HepG2 (cell line): Measurements from ENCODE around the gene NPB. TPM values are rescaled to one million over a fixed set of nuclear protein-coding genes. Genes with fewer than 3 reads are reported as not detected.

Source experiments
- FOXA1 ChIP-seq, 2 experiments: fragments of 450-650 bp in 1 of 2; sonication (generic) in 1 of 2; formaldehyde crosslinking in 1 of 2; IDR thresholded peaks; 2 replicates each; pipeline versions ENCODE4 v1.4.0 to v1.6.1; 2016 to 2020; ENCODE audit warnings: missing genetic modification reagents in 1 of 2
- ISL2 ChIP-seq: sonication (generic); formaldehyde crosslinking; IDR thresholded peaks from 2 replicates; pipeline ENCODE4 v1.5.0; 2020; ENCODE audit warnings: missing genetic modification reagents
- MLXIP ChIP-seq: sonication (generic); formaldehyde crosslinking; IDR thresholded peaks from 2 replicates; pipeline ENCODE4 v1.9.0; 2021; ENCODE audit warnings: missing genetic modification reagents, borderline replicate concordance
- SMYD3 ChIP-seq: sonication (generic); formaldehyde crosslinking; IDR thresholded peaks from 2 replicates; pipeline ENCODE4 v1.8.1; 2023; ENCODE audit warnings: mild to moderate bottlenecking, missing genetic modification reagents
- SNAPC4 ChIP-seq: sonication (generic); formaldehyde crosslinking; IDR thresholded peaks from 2 replicates; pipeline ENCODE4 v1.4.0; 2020; ENCODE audit warnings: mild to moderate bottlenecking, missing genetic modification reagents
- STAG1 ChIP-seq: sonication (generic); formaldehyde crosslinking; IDR thresholded peaks from 2 replicates; pipeline ENCODE4 v1.4.0; 2020; ENCODE audit warnings: missing genetic modification reagents
- ZFP1 ChIP-seq: IDR thresholded peaks from 2 replicates; pipeline ENCODE4 v1.6.1; 2016
- ZNF275 ChIP-seq: sonication (generic); formaldehyde crosslinking; IDR thresholded peaks from 2 replicates; pipeline ENCODE4 v1.8.0; 2022; ENCODE audit warnings: missing genetic modification reagents, mild to moderate bottlenecking, inconsistent platforms, borderline replicate concordance
- ZNF441 ChIP-seq: sonication (generic); formaldehyde crosslinking; IDR thresholded peaks from 2 replicates; pipeline ENCODE4 v1.7.0; 2021; ENCODE audit warnings: missing genetic modification reagents, borderline replicate concordance
- ZNF782 ChIP-seq: sonication (generic); formaldehyde crosslinking; IDR thresholded peaks from 2 replicates; pipeline ENCODE4 v1.4.0; 2020; ENCODE audit warnings: missing genetic modification reagents, mild to moderate bottlenecking, borderline replicate concordance
- polyA plus RNA-seq, 8 experiments: library from polyadenylated mRNA; depleted of rRNA in 3 of 8; stranded (reverse) in 7 of 8; unstranded in 1 of 8; fragments of >200 nt; fragmentation: Illumina TruSeq in 4 of 8; extraction: Trizol in 4 of 8; gene quantifications; 2 replicates each; pipeline versions ENCODE4 v1.2.1 to v1.2.3, GENCODE V29; 2011 to 2016; ENCODE audit warnings: low read depth in 4 of 8, missing spikeins in 1 of 8, mixed read lengths in 1 of 8; ENCODE audit not compliant: insufficient read depth in 1 of 8
- total RNA-seq, 5 experiments: library from RNA; depleted of rRNA; stranded (reverse); fragments of >200 nt; fragmentation: Illumina TruSeq; extraction: Trizol; gene quantifications; 2 replicates each; pipeline ENCODE4 v1.2.3, GENCODE V29; 2016; ENCODE audit warnings: low read depth in 1 of 5
- TF ChIP-seq, protein P1 (sequence below): sonication (generic); formaldehyde crosslinking; IDR thresholded peaks from 2 replicates; pipeline ENCODE4 v1.5.0; 2020; ENCODE audit warnings: mild to moderate bottlenecking, missing genetic modification reagents
- TF ChIP-seq, protein P2 (sequence below): fragments of 450-650 bp; IDR thresholded peaks from 2 replicates; pipeline ENCODE4 v1.6.1; 2016

The NPB gene
- total and polyA plus RNA-seq, 2 of the 13 experiments (the other 11 are each of a cell fraction or from before 2014, with no cell fraction given) = 0.11 to 0.93 TPM

- TF ChIP-seq, protein P1, sequence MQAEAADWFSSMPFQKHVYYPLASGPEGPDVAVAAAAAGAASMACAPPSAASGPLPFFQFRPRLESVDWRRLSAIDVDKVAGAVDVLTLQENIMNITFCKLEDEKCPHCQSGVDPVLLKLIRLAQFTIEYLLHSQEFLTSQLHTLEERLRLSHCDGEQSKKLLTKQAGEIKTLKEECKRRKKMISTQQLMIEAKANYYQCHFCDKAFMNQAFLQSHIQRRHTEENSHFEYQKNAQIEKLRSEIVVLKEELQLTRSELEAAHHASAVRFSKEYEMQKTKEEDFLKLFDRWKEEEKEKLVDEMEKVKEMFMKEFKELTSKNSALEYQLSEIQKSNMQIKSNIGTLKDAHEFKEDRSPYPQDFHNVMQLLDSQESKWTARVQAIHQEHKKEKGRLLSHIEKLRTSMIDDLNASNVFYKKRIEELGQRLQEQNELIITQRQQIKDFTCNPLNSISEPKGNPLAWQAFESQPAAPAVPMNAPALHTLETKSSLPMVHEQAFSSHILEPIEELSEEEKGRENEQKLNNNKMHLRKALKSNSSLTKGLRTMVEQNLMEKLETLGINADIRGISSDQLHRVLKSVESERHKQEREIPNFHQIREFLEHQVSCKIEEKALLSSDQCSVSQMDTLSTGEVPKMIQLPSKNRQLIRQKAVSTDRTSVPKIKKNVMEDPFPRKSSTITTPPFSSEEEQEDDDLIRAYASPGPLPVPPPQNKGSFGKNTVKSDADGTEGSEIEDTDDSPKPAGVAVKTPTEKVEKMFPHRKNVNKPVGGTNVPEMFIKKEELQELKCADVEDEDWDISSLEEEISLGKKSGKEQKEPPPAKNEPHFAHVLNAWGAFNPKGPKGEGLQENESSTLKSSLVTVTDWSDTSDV = peak; percentile 27; the same call in 1 of the 2 replicates
- TF ChIP-seq SMYD3 (CRISPR knock-in tag) (no peak), STAG1 (CRISPR knock-in tag) (peak; percentile 18; the same call in 1 of the 2 replicates), ZFP1 (peak; percentile 73; the same call in 1 of the 2 replicates), ZNF782 (CRISPR knock-in tag) (no peak), ZNF441 (CRISPR knock-in tag) (no peak), MLXIP (CRISPR knock-in tag) (peak; percentile 97), ISL2 (CRISPR knock-in tag) (peak; percentile 59), SNAPC4 (CRISPR knock-in tag) (peak; percentile 76; the same call in 1 of the 2 replicates), ZNF275 (peak; percentile 93; the same call in 1 of the 2 replicates), FOXA1 (IDR thresholded peaks at IDR 0.05) (no peak), FOXA1 (CRISPR knock-in tag; IDR thresholded peaks at IDR 0.05) (peak; percentile 9; the same call in 1 of the 2 replicates)
- TF ChIP-seq, protein P2, sequence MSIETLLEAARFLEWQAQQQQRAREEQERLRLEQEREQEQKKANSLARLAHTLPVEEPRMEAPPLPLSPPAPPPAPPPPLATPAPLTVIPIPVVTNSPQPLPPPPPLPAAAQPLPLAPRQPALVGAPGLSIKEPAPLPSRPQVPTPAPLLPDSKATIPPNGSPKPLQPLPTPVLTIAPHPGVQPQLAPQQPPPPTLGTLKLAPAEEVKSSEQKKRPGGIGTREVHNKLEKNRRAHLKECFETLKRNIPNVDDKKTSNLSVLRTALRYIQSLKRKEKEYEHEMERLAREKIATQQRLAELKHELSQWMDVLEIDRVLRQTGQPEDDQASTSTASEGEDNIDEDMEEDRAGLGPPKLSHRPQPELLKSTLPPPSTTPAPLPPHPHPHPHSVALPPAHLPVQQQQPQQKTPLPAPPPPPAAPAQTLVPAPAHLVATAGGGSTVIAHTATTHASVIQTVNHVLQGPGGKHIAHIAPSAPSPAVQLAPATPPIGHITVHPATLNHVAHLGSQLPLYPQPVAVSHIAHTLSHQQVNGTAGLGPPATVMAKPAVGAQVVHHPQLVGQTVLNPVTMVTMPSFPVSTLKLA = peak; percentile 63
Measured at GRCh38 chr17:81909966-81910839, 8.2 kb downstream of the NPB start (continued).
